IMR-90 (cell line): Measurements from ENCODE around the gene TRIP4. TPM values are rescaled to one million over a fixed set of nuclear protein-coding genes. Genes with fewer than 3 reads are reported as not detected.

Experiments
- ATAC-seq: fragments of 200-7000 bp; cut with Tn5 transposase; 2 replicates; pipeline ENCODE4 v1.9.1; 2020; ENCODE audit warnings: low read depth, mild to moderate bottlenecking, moderate library complexity
- BruUV-seq: library from RNA; stranded (reverse); fragments of 400-500 nt; replicated peaks from 2 replicates; lab custom pipeline; 2021; lab: Mats Ljungman, UMichigan
- CTCF ChIA-PET: fragments of 300-600 bp; formaldehyde crosslinking; extraction: SDS; loops from one replicate; lab custom pipeline; 2021; ENCODE audit warnings: antibody characterized with exemption; lab: Yijun Ruan, JAX
- POLR2A ChIA-PET: fragments of 300-600 bp; sonication (Branson Sonifier 250); formaldehyde crosslinking; loops from one replicate; lab custom pipeline; 2022; ENCODE audit warnings: antibody characterized with exemption; ENCODE audit not compliant: unreplicated experiment; lab: Charles Lee
- DNase-seq: peaks from one replicate; pipeline ENCODE4 v3.0.0; 2013
- H2AFZ ChIP-seq: replicated peaks from 2 replicates; pipeline ENCODE3; 2013; ENCODE audit warnings: low read length, mild to moderate bottlenecking; ENCODE audit not compliant: poor library complexity
- H2AK5ac ChIP-seq: 2 replicates; pipeline ENCODE4 v1.6.1; 2013; ENCODE audit warnings: low read depth, low read length, inconsistent platforms
- H2AK9ac ChIP-seq: replicated peaks from 2 replicates; pipeline ENCODE3; 2013; ENCODE audit warnings: mild to moderate bottlenecking, low read depth, low read length, moderate library complexity; ENCODE audit not compliant: poor library complexity
- H2BK120ac ChIP-seq: 2 replicates; pipeline ENCODE4 v1.6.1; 2013; ENCODE audit warnings: low read depth, low read length, inconsistent platforms
- H2BK15ac ChIP-seq: 3 replicates; pipeline ENCODE4 v1.6.1; 2013; ENCODE audit warnings: low read depth, low read length, inconsistent platforms
- H2BK20ac ChIP-seq: 2 replicates; pipeline ENCODE4 v1.6.1; 2013; ENCODE audit warnings: low read depth, mild to moderate bottlenecking, inconsistent platforms, low read length, moderate library complexity
- H2BK5ac ChIP-seq: 2 replicates; pipeline ENCODE4 v1.6.1; 2013; ENCODE audit warnings: mild to moderate bottlenecking, low read depth, low read length, inconsistent platforms; ENCODE audit not compliant: poor library complexity, severe bottlenecking
- H3K14ac ChIP-seq: replicated peaks from 2 replicates; pipeline ENCODE4 v1.6.1; 2013; ENCODE audit warnings: low read depth, low read length, inconsistent platforms
- H3K18ac ChIP-seq: 2 replicates; pipeline ENCODE4 v1.6.1; 2013; ENCODE audit warnings: low read depth, low read length, control low read depth
- H3K23ac ChIP-seq: 2 replicates; pipeline ENCODE4 v1.6.1; 2013; ENCODE audit warnings: low read depth, low read length, inconsistent platforms
- H3K27ac ChIP-seq: 2 replicates; pipeline ENCODE4 v1.5.1; 2013; ENCODE audit warnings: mild to moderate bottlenecking, control low read depth, low read length; ENCODE audit not compliant: insufficient read depth
- H3K27me3 ChIP-seq: 2 replicates; pipeline ENCODE4 v1.6.1; 2013; ENCODE audit warnings: low read length; ENCODE audit not compliant: control insufficient read depth, insufficient read depth
- H3K36me3 ChIP-seq: 2 replicates; pipeline ENCODE4 v1.6.1; 2013; ENCODE audit warnings: low read length, mixed read lengths; ENCODE audit not compliant: control insufficient read depth, insufficient read depth
- H3K4ac ChIP-seq: 2 replicates; pipeline ENCODE4 v1.6.1; 2013; ENCODE audit warnings: low read depth, low read length, inconsistent platforms
- H3K4me1 ChIP-seq: 2 replicates; pipeline ENCODE4 v1.6.1; 2013; ENCODE audit warnings: low read length, mixed read lengths; ENCODE audit not compliant: control insufficient read depth, insufficient read depth
- H3K4me2 ChIP-seq: 2 replicates; pipeline ENCODE4 v1.6.1; 2013; ENCODE audit warnings: low read depth, mild to moderate bottlenecking, control low read depth, low read length, moderate library complexity
- H3K4me3 ChIP-seq: 2 replicates; pipeline ENCODE4 v1.5.1; 2013; ENCODE audit warnings: low read depth, mild to moderate bottlenecking, control low read depth, low read length, moderate library complexity; ENCODE audit not compliant: insufficient read depth
- H3K56ac ChIP-seq: 2 replicates; pipeline ENCODE4 v1.6.1; 2013; ENCODE audit warnings: low read length, inconsistent platforms; ENCODE audit not compliant: insufficient read depth; ENCODE audit errors: extremely low read depth
- H3K79me1 ChIP-seq, 2 experiments: 2 replicates each; pipeline ENCODE4 v1.6.1; 2013; ENCODE audit warnings: low read length in 2 of 2, inconsistent platforms in 1 of 2, low read depth in 1 of 2
- H3K9ac ChIP-seq: 2 replicates; pipeline ENCODE4 v1.6.1; 2013; ENCODE audit warnings: low read depth, low read length, control low read depth
- H3K9me1 ChIP-seq: 2 replicates; pipeline ENCODE4 v1.6.1; 2013; ENCODE audit warnings: low read length, inconsistent platforms; ENCODE audit not compliant: insufficient read depth
- H3K9me3 ChIP-seq: 2 replicates; pipeline ENCODE4 v1.6.1; 2013; ENCODE audit warnings: low read length; ENCODE audit not compliant: control insufficient read depth, insufficient read depth
- H4K20me1 ChIP-seq: 2 replicates; pipeline ENCODE4 v1.6.1; 2013; ENCODE audit warnings: low read length, inconsistent platforms; ENCODE audit not compliant: insufficient read depth
- H4K5ac ChIP-seq: 2 replicates; pipeline ENCODE4 v1.6.1; 2013; ENCODE audit warnings: mild to moderate bottlenecking, low read depth, low read length, control low read depth
- H4K8ac ChIP-seq, 2 experiments: 2 replicates each; pipeline ENCODE4 v1.6.1; 2013; ENCODE audit warnings: low read depth in 2 of 2, low read length in 2 of 2, control low read depth in 1 of 2, inconsistent platforms in 1 of 2
- H4K91ac ChIP-seq: 2 replicates; pipeline ENCODE4 v1.6.1; 2013; ENCODE audit warnings: low read depth, low read length, inconsistent platforms; ENCODE audit not compliant: insufficient read depth
- BHLHE40 ChIP-seq: fragments of 150-350 bp; IDR thresholded peaks from 2 replicates; pipeline ENCODE4 v1.6.1; 2016; ENCODE audit warnings: mild to moderate bottlenecking, low read depth, low read length
- CEBPB ChIP-seq: IDR thresholded peaks from 2 replicates; pipeline ENCODE4 v1.6.1; 2012; ENCODE audit warnings: low read depth, low read length, improper control_type of control experiment
- CHD1 ChIP-seq: IDR thresholded peaks from 2 replicates; pipeline ENCODE4 v1.6.1; 2012; ENCODE audit warnings: low read depth, low read length, improper control_type of control experiment
- FOS ChIP-seq: fragments of 150-350 bp; IDR thresholded peaks from 2 replicates; pipeline ENCODE4 v1.6.1; 2016; ENCODE audit warnings: low read depth, low read length
- MAZ ChIP-seq: IDR thresholded peaks from 2 replicates; pipeline ENCODE4 v1.6.1; 2012; ENCODE audit warnings: low read depth, mild to moderate bottlenecking, low read length, improper control_type of control experiment, moderate library complexity, borderline replicate concordance
- NFE2L2 ChIP-seq: fragments of 150-350 bp; IDR thresholded peaks from 2 replicates; pipeline ENCODE4 v1.6.1; 2016; ENCODE audit warnings: low read depth, mild to moderate bottlenecking, low read length
- POLR2A ChIP-seq: IDR thresholded peaks from 2 replicates; pipeline ENCODE4 v1.6.1; 2012; ENCODE audit warnings: mild to moderate bottlenecking, low read depth, low read length
- RAD21 ChIP-seq: IDR thresholded peaks from 2 replicates; pipeline ENCODE4 v1.6.1; 2012; ENCODE audit warnings: low read length, improper control_type of control experiment
- RCOR1 ChIP-seq: IDR thresholded peaks from 2 replicates; pipeline ENCODE4 v1.6.1; 2012; ENCODE audit warnings: mild to moderate bottlenecking, low read length, improper control_type of control experiment; ENCODE audit not compliant: insufficient replicate concordance
- RFX5 ChIP-seq: IDR thresholded peaks from 2 replicates; pipeline ENCODE4 v1.8.0; 2012; ENCODE audit warnings: low read depth, mild to moderate bottlenecking, low read length, moderate library complexity
- SMC3 ChIP-seq: fragments of 150-350 bp; IDR thresholded peaks from 2 replicates; pipeline ENCODE4 v1.6.1; 2016; ENCODE audit warnings: low read depth, mild to moderate bottlenecking, antibody characterized with exemption, low read length, moderate library complexity
- USF2 ChIP-seq: fragments of 150-350 bp; IDR thresholded peaks from 2 replicates; pipeline ENCODE4 v1.6.1; 2017; ENCODE audit warnings: mild to moderate bottlenecking, antibody characterized with exemption, low read length, low read depth
- WGBS, 2 experiments: methylation state at CpG; one replicate each; pipeline versions ENCODE4 v1.1.5 to v1.1.7; 2013; ENCODE audit warnings: missing lambda C conversion rate in 2 of 2; ENCODE audit not compliant: insufficient read length in 1 of 2; ENCODE audit errors: extremely low coverage in 2 of 2; 5-methylcytosine and 5-hydroxymethylcytosine counted together
- dilution Hi-C: fragments of 300-500 bp; cut with HindIII; formaldehyde crosslinking; loops from one replicate; pipeline ENCODE4 v1.14.3; 2018; ENCODE audit warnings: low sequenced_read_pairs; ENCODE audit not compliant: unreplicated experiment
- in situ Hi-C: fragments of 300-500 bp; cut with MboI; formaldehyde crosslinking; loops from 3 replicates; pipeline ENCODE4 v1.14.3; 2019; ENCODE audit warnings: low sequenced_read_pairs, inconsistent platforms, mixed read lengths
- intact Hi-C: fragments of 100-400 bp; cut with micrococcal nuclease; formaldehyde crosslinking; loops from 2 replicates; pipeline ENCODE4 v1.10.0; 2022
- polyA plus RNA-seq, 3 experiments: library from polyadenylated mRNA; depleted of rRNA; stranded (reverse); fragments of >200 nt; gene quantifications; 2 replicates each; pipeline ENCODE4 v1.2.3, GENCODE V29; 2012; ENCODE audit warnings: low replicate concordance in 1 of 3
- total RNA-seq: library from RNA; depleted of rRNA; stranded (reverse); fragments of >200 nt; gene quantifications from 2 replicates; pipeline ENCODE4 v1.2.3, GENCODE V29; 2012
- TF ChIP-seq, protein P1 (sequence below): fragments of 150-350 bp; IDR thresholded peaks from 2 replicates; pipeline ENCODE4 v1.6.1; 2016; ENCODE audit warnings: low read depth, mild to moderate bottlenecking, low read length, moderate library complexity, borderline replicate concordance
- TF ChIP-seq, protein P2 (sequence below): conservative IDR thresholded peaks from 2 replicates; pipeline ENCODE4 v1.5.1; 2012; ENCODE audit warnings: mild to moderate bottlenecking, low read depth, low read length, improper control_type of control experiment

Gene TRIP4
- total and polyA plus RNA-seq, 2 of the 4 experiments (the other 2 are of a cell fraction), result 13.1 to 19.4 TPM

- Histone ChIP-seq H3K4me3 (no peak overlapping the region), H4K5ac (no peak overlapping the region), H3K36me3 (peaks cover 46% of the 10 kb centered on the region), H3K27me3 (no peaks in the 10 kb centered on the region), H2AK9ac (no peak overlapping the region), H4K91ac (no peak overlapping the region), H3K9ac (no peak overlapping the region), H4K20me1 (no peaks in the 10 kb centered on the region), H2BK5ac (no peak overlapping the region), H3K79me1 (0 out of 4 replicates have a peak, but pooled peaks cover under 1 to 3% of the 10 kb centered on the region in 2 experiments), H3K56ac (no peak overlapping the region), H3K14ac (no peak overlapping the region), H3K23ac (no peak overlapping the region), H4K8ac (no peak overlapping the region), H2BK15ac (no peak overlapping the region), H2BK120ac (no peak overlapping the region), H2BK20ac (no peak overlapping the region), H3K27ac (no peak overlapping the region), H2AK5ac (no peak overlapping the region), H3K4me2 (no peak overlapping the region), H2AFZ (no peak overlapping the region), H3K4ac (no peak overlapping the region), H3K4me1 (0 out of 2 replicates have a peak, but pooled peaks cover 1% of the 10 kb centered on the region), H3K18ac (no peak overlapping the region), H3K9me1 (0 out of 2 replicates have a peak, but pooled peaks cover under 1% of the 10 kb centered on the region), H3K9me3 (no peaks in the 10 kb centered on the region)
- TF ChIP-seq CHD1 (no peak), USF2 (no peak), FOS (no peak), RFX5 (no peak), NFE2L2 (no peak), RCOR1 (no peak), RAD21 (no peak), MAZ (no peak), CEBPB (no peak), BHLHE40 (no peak), POLR2A (no peak), SMC3 (no peak)
- TF ChIP-seq, protein P1, sequence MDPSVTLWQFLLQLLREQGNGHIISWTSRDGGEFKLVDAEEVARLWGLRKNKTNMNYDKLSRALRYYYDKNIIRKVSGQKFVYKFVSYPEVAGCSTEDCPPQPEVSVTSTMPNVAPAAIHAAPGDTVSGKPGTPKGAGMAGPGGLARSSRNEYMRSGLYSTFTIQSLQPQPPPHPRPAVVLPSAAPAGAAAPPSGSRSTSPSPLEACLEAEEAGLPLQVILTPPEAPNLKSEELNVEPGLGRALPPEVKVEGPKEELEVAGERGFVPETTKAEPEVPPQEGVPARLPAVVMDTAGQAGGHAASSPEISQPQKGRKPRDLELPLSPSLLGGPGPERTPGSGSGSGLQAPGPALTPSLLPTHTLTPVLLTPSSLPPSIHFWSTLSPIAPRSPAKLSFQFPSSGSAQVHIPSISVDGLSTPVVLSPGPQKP, result no peak
- TF ChIP-seq, protein P2, sequence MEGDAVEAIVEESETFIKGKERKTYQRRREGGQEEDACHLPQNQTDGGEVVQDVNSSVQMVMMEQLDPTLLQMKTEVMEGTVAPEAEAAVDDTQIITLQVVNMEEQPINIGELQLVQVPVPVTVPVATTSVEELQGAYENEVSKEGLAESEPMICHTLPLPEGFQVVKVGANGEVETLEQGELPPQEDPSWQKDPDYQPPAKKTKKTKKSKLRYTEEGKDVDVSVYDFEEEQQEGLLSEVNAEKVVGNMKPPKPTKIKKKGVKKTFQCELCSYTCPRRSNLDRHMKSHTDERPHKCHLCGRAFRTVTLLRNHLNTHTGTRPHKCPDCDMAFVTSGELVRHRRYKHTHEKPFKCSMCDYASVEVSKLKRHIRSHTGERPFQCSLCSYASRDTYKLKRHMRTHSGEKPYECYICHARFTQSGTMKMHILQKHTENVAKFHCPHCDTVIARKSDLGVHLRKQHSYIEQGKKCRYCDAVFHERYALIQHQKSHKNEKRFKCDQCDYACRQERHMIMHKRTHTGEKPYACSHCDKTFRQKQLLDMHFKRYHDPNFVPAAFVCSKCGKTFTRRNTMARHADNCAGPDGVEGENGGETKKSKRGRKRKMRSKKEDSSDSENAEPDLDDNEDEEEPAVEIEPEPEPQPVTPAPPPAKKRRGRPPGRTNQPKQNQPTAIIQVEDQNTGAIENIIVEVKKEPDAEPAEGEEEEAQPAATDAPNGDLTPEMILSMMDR, result no peak
- dilution Hi-C loops (no loop called here), in situ Hi-C loops (no loop called here), intact Hi-C loops (no loop called here)
- DNase-seq, result no peak
- ATAC-seq, result no peak
- CTCF ChIA-PET, result no interaction called here
- WGBS, 2 experiments, result no CpG with 5 or more reads among the region's 2 CpGs
- no TSS peak for BruUV-seq
- POLR2A ChIA-PET, result no interaction called here
Observed at GRCh38 chr15:64400583-64400982, 12.9 kb downstream of the TRIP4 start.
